H1 (cell line): ENCODE results near the gene ZNF443. TPM values are rescaled to one million over a fixed set of nuclear protein-coding genes. Genes with fewer than 3 reads are reported as not detected.

Source experiments
- CTCF ChIA-PET: fragments of 300-600 bp; sonication (Branson Sonifier 250); formaldehyde crosslinking; loops from one replicate; lab custom pipeline; 2021; ENCODE audit not compliant: partially characterized antibody; lab: Charles Lee
- POLR2A ChIA-PET: fragments of 300-600 bp; sonication (Branson Sonifier 250); formaldehyde crosslinking; loops from one replicate; lab custom pipeline; 2021; ENCODE audit warnings: inconsistent platforms; ENCODE audit not compliant: partially characterized antibody; lab: Charles Lee
- DNase-seq, 2 experiments: peaks; one replicate each; pipeline versions ENCODE4 v3.0.0 to v3.0.0-alpha.2; 2010 to 2022; ENCODE audit warnings: low spot score in 2 of 2, low read depth in 1 of 2, mixed read lengths in 1 of 2
- FAIRE-seq: peaks from 2 replicates; lab custom pipeline; 2011; peaks lifted over from hg19 to GRCh38; lab: Jason Lieb, UNC
- H2AFZ ChIP-seq: 2 replicates; pipeline ENCODE4 v1.8.1; 2012; ENCODE audit warnings: low read length, inconsistent platforms
- H2AK5ac ChIP-seq: 2 replicates; pipeline ENCODE4 v1.6.1; 2013; ENCODE audit warnings: low read depth, low read length
- H2BK120ac ChIP-seq: replicated peaks from 2 replicates; pipeline ENCODE3; 2013; ENCODE audit warnings: low read depth, low read length, inconsistent platforms
- H2BK12ac ChIP-seq: 2 replicates; pipeline ENCODE4 v1.6.1; 2013; ENCODE audit warnings: low read depth, low read length
- H2BK15ac ChIP-seq: 2 replicates; pipeline ENCODE4 v1.6.1; 2013; ENCODE audit warnings: low read length
- H2BK20ac ChIP-seq: 2 replicates; pipeline ENCODE4 v1.6.1; 2013; ENCODE audit warnings: low read length
- H2BK5ac ChIP-seq: 2 replicates; pipeline ENCODE4 v1.6.1; 2013; ENCODE audit warnings: low read depth, low read length
- H3K14ac ChIP-seq: 2 replicates; pipeline ENCODE4 v1.6.1; 2013; ENCODE audit warnings: inconsistent platforms; ENCODE audit not compliant: insufficient read length
- H3K18ac ChIP-seq: 2 replicates; pipeline ENCODE4 v1.6.1; 2013; ENCODE audit warnings: low read length; ENCODE audit errors: extremely low read depth
- H3K23ac ChIP-seq: 2 replicates; pipeline ENCODE4 v1.6.1; 2013; ENCODE audit warnings: inconsistent platforms; ENCODE audit not compliant: insufficient read length
- H3K23me2 ChIP-seq: 2 replicates; pipeline ENCODE4 v1.6.1; 2013; ENCODE audit warnings: low read depth, low read length
- H3K27ac ChIP-seq: 2 replicates; pipeline ENCODE4 v1.6.1; 2011; ENCODE audit warnings: low read depth, low read length, inconsistent platforms
- H3K27me3 ChIP-seq, 4 experiments: replicated peaks in 1 of 4; 1 replicate in 1 of 4; 2 replicates in 3 of 4; pipeline versions ENCODE4 v1.6.1 to v1.8.1; 2011 to 2013; ENCODE audit warnings: low read length in 3 of 4, mild to moderate bottlenecking in 3 of 4, inconsistent platforms in 2 of 4, mixed read lengths in 2 of 4, moderate library complexity in 1 of 4; ENCODE audit not compliant: control insufficient read depth in 3 of 4, insufficient read depth in 3 of 4; ENCODE audit errors: extremely low read depth in 1 of 4
- H3K36me3 ChIP-seq, 4 experiments: 2 replicates each; pipeline versions ENCODE4 v1.6.1 to v1.8.1; 2011 to 2013; ENCODE audit warnings: mild to moderate bottlenecking in 4 of 4, low read length in 3 of 4, moderate library complexity in 2 of 4, control low read depth in 1 of 4, inconsistent platforms in 1 of 4; ENCODE audit not compliant: insufficient read depth in 4 of 4, control insufficient read depth in 2 of 4
- H3K4ac ChIP-seq: replicated peaks from 2 replicates; pipeline ENCODE3; 2013; ENCODE audit warnings: low read length, low read depth, mixed read lengths, inconsistent platforms; ENCODE audit not compliant: insufficient read length
- H3K4me1 ChIP-seq, 4 experiments: replicated peaks in 1 of 4; 1 replicate in 1 of 4; 2 replicates in 3 of 4; pipeline versions ENCODE4 v1.6.1 to v1.8.1; 2011 to 2013; ENCODE audit warnings: low read length in 3 of 4, inconsistent platforms in 2 of 4, mixed read lengths in 1 of 4; ENCODE audit not compliant: insufficient read depth in 4 of 4, control insufficient read depth in 3 of 4
- H3K4me2 ChIP-seq, 2 experiments: 2 replicates each; pipeline versions ENCODE4 v1.6.1 to v1.8.1; 2011 to 2013; ENCODE audit warnings: low read depth in 2 of 2, low read length in 2 of 2, control low read depth in 1 of 2, inconsistent platforms in 1 of 2, mild to moderate bottlenecking in 1 of 2; ENCODE audit not compliant: insufficient read depth in 1 of 2
- H3K4me3 ChIP-seq, 4 experiments: fragments of 200-600, 300-600 bp in 1 of 4; sonication (generic), shearing (Covaris generic), sonication (Bioruptor Twin) in 1 of 4; 2 replicates each; pipeline versions ENCODE4 v1.5.1 to v1.8.1; 2011 to 2016; ENCODE audit warnings: low read length in 4 of 4, low read depth in 3 of 4, control low read depth in 2 of 4, inconsistent platforms in 2 of 4, mild to moderate bottlenecking in 2 of 4, mixed read lengths in 1 of 4, moderate library complexity in 1 of 4; ENCODE audit not compliant: insufficient read depth in 2 of 4; ENCODE audit errors: extremely low read depth in 1 of 4
- H3K56ac ChIP-seq: replicated peaks from 2 replicates; pipeline ENCODE3; 2013; ENCODE audit warnings: low read depth, mild to moderate bottlenecking, mixed read lengths, low read length, inconsistent platforms; ENCODE audit not compliant: insufficient read length
- H3K79me1 ChIP-seq: 2 replicates; pipeline ENCODE4 v1.6.1; 2013; ENCODE audit warnings: low read depth, low read length, control low read depth
- H3K79me2 ChIP-seq, 2 experiments: 2 replicates each; pipeline versions ENCODE4 v1.6.1 to v1.8.1; 2012 to 2013; ENCODE audit warnings: low read length in 2 of 2, mild to moderate bottlenecking in 2 of 2, inconsistent platforms in 1 of 2; ENCODE audit not compliant: insufficient read depth in 2 of 2, control insufficient read depth in 1 of 2
- H3K9ac ChIP-seq, 4 experiments: replicated peaks in 1 of 4; 1 replicate in 1 of 4; 2 replicates in 3 of 4; pipeline versions ENCODE4 v1.6.1 to v1.8.1; 2011 to 2013; ENCODE audit warnings: low read depth in 3 of 4, low read length in 3 of 4, control low read depth in 2 of 4, mild to moderate bottlenecking in 2 of 4, moderate library complexity in 2 of 4, inconsistent platforms in 1 of 4; ENCODE audit errors: extremely low read depth in 1 of 4
- H3K9me3 ChIP-seq, 2 experiments: 2 replicates each; pipeline versions ENCODE4 v1.6.1 to v1.8.1; 2012 to 2013; ENCODE audit warnings: mild to moderate bottlenecking in 2 of 2, moderate library complexity in 2 of 2, control low read depth in 1 of 2, inconsistent platforms in 1 of 2, low read depth in 1 of 2, low read length in 1 of 2, mixed read lengths in 1 of 2; ENCODE audit not compliant: insufficient read depth in 2 of 2
- H4K20me1 ChIP-seq, 2 experiments: replicated peaks in 1 of 2; 2 replicates each; pipeline versions ENCODE3 to v1.8.1; 2011 to 2013; ENCODE audit warnings: inconsistent platforms in 2 of 2, low read length in 2 of 2, mild to moderate bottlenecking in 1 of 2; ENCODE audit not compliant: insufficient read depth in 2 of 2, control insufficient read depth in 1 of 2
- H4K5ac ChIP-seq: 2 replicates; pipeline ENCODE4 v1.6.1; 2013; ENCODE audit warnings: low read length, low read depth, mixed read lengths, inconsistent platforms; ENCODE audit not compliant: insufficient read length
- H4K8ac ChIP-seq: 2 replicates; pipeline ENCODE4 v1.8.0; 2013; ENCODE audit warnings: mild to moderate bottlenecking, moderate library complexity, low read length, inconsistent platforms; ENCODE audit not compliant: insufficient read depth; ENCODE audit errors: extremely low read depth
- H4K91ac ChIP-seq: replicated peaks from 2 replicates; pipeline ENCODE3; 2013; ENCODE audit warnings: low read length, mixed read lengths, inconsistent platforms; ENCODE audit not compliant: insufficient read length
- MAFK ChIP-seq: IDR thresholded peaks from 2 replicates; pipeline ENCODE4 v1.6.1; 2012; ENCODE audit warnings: low read depth, mild to moderate bottlenecking, improper control_type of control experiment, low read length
- POLR2A ChIP-seq, 2 experiments: IDR thresholded peaks; 1 replicate in 1 of 2; 2 replicates in 1 of 2; pipeline ENCODE4 v1.6.1; 2011; ENCODE audit warnings: low read depth in 2 of 2, low read length in 2 of 2, mild to moderate bottlenecking in 2 of 2; ENCODE audit errors: control extremely low read depth in 1 of 2
- POLR2AphosphoS5 ChIP-seq: IDR thresholded peaks from 2 replicates; pipeline ENCODE4 v1.6.1; 2011; ENCODE audit warnings: low read depth, low read length
- RBBP5 ChIP-seq: IDR thresholded peaks from 2 replicates; pipeline ENCODE4 v1.7.1; 2012; ENCODE audit warnings: low read depth, mild to moderate bottlenecking, inconsistent platforms, low read length, moderate library complexity, borderline replicate concordance
- RNF2 ChIP-seq: fragments of 200-900, 300-1000 bp; sonication (generic); IDR thresholded peaks from 2 replicates; pipeline ENCODE4 v1.7.1; 2016; ENCODE audit warnings: borderline replicate concordance, low read depth, mild to moderate bottlenecking, antibody characterized with exemption, low read length; ENCODE audit not compliant: poor library complexity, severe bottlenecking; ENCODE audit errors: missing control alignments
- RXRA ChIP-seq: IDR thresholded peaks from 2 replicates; pipeline ENCODE4 v1.6.1; 2011; ENCODE audit warnings: low read depth, mild to moderate bottlenecking, low read length, moderate library complexity; ENCODE audit not compliant: insufficient read depth
- SIX5 ChIP-seq: IDR thresholded peaks from 2 replicates; pipeline ENCODE4 v1.6.1; 2011; ENCODE audit warnings: mild to moderate bottlenecking, low read depth, low read length
- TCF12 ChIP-seq: IDR thresholded peaks from 2 replicates; pipeline ENCODE4 v1.6.1; 2011; ENCODE audit warnings: low read depth, mild to moderate bottlenecking, low read length
- TEAD4 ChIP-seq: IDR thresholded peaks from 2 replicates; pipeline ENCODE4 v1.6.1; 2012; ENCODE audit warnings: low read depth, low read length, inconsistent platforms, mixed read lengths
- WGBS, 2 experiments: shearing (Covaris generic) in 1 of 2; methylation state at CpG; one replicate each; pipeline versions ENCODE4 v1.1.6 to v1.1.7; 2013 to 2015; ENCODE audit warnings: low lambda C conversion rate in 2 of 2, mixed read lengths in 2 of 2, inconsistent platforms in 1 of 2, low coverage in 1 of 2, missing lambda C conversion rate in 1 of 2; ENCODE audit not compliant: insufficient replicate concordance in 2 of 2, insufficient coverage in 1 of 2, insufficient read length in 1 of 2; ENCODE audit errors: extremely low coverage in 1 of 2, missing lambda C conversion rate in 1 of 2; 5-methylcytosine and 5-hydroxymethylcytosine counted together
- polyA plus RNA-seq, 7 experiments: library from polyadenylated mRNA; depleted of rRNA in 3 of 7; stranded (reverse) in 5 of 7; unstranded in 2 of 7; fragments of >200 nt in 5 of 7; fragments of 200-250 nt in 2 of 7; gene quantifications; 1 replicate in 5 of 7; 2 replicates in 1 of 7; 4 replicates in 1 of 7; pipeline versions ENCODE4 v1.2.1 to v1.2.3, GENCODE V29; 2011 to 2013; ENCODE audit warnings: missing spikeins in 2 of 7, mixed read lengths in 2 of 7
- total RNA-seq: library from RNA; stranded (reverse); fragmentation: NEBNext Ultra II Directional; extraction: Animal tissue kit (Norgen Biotek cat#: 25700); gene quantifications from 2 replicates; pipeline ENCODE4 v1.2.1, GENCODE V29; 2021
- TF ChIP-seq, protein P1 (sequence below): IDR thresholded peaks from 2 replicates; pipeline ENCODE4 v1.6.1; 2012; ENCODE audit warnings: inconsistent platforms
- TF ChIP-seq, protein P2 (sequence below), 3 experiments: IDR thresholded peaks; 1 replicate in 2 of 3; 2 replicates in 1 of 3; pipeline versions ENCODE4 v1.5.1 to v1.6.1; 2011; ENCODE audit warnings: low read length in 3 of 3, mild to moderate bottlenecking in 3 of 3, inconsistent platforms in 2 of 3, low read depth in 1 of 3, moderate library complexity in 1 of 3; ENCODE audit not compliant: insufficient read depth in 1 of 3; ENCODE audit errors: control extremely low read depth in 1 of 3

ZNF443 gene
- total and polyA plus RNA-seq, 2 of the 8 experiments (the other 6 are each of a cell fraction or from before 2014, with no cell fraction given), result 1.4 to 7.8 TPM

DNA sequence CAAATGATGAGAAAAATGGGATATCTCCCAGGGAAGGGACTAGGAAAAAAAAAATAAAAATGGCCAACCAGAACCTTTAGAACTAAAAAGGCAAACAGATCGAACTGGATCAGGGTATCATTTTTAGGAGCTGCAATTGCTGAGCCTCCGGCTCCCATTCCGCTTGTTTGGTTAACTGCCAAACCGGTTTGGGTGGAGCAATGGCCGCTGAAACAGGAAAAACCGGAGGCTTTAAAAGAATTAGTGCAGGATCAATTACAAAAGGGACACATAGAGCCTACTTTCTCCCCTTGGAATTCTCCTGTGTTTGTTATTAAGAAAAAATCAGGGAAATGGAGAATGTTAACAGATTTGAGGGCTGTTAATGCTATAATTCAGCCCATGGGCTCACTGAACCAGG, 12.7 kb upstream of the ZNF443 start:
- peaks cover 35 to 43% of the 10 kb centered on the region in 2 experiments for H3K9me3 ChIP-seq
- H4K8ac ChIP-seq, result no peak overlapping the region
- H3K4me3 ChIP-seq, result no peak overlapping the region
- H2BK120ac ChIP-seq, result no peak overlapping the region
- no peak for TF ChIP-seq TEAD4
- TF ChIP-seq RXRA, result no peak
- TF ChIP-seq MAFK, result no peak
- no peak for TF ChIP-seq RNF2
- no peak for TF ChIP-seq POLR2AphosphoS5
- TF ChIP-seq, protein P1, sequence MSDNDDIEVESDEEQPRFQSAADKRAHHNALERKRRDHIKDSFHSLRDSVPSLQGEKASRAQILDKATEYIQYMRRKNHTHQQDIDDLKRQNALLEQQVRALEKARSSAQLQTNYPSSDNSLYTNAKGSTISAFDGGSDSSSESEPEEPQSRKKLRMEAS, result no peak
- TF ChIP-seq, protein P2, sequence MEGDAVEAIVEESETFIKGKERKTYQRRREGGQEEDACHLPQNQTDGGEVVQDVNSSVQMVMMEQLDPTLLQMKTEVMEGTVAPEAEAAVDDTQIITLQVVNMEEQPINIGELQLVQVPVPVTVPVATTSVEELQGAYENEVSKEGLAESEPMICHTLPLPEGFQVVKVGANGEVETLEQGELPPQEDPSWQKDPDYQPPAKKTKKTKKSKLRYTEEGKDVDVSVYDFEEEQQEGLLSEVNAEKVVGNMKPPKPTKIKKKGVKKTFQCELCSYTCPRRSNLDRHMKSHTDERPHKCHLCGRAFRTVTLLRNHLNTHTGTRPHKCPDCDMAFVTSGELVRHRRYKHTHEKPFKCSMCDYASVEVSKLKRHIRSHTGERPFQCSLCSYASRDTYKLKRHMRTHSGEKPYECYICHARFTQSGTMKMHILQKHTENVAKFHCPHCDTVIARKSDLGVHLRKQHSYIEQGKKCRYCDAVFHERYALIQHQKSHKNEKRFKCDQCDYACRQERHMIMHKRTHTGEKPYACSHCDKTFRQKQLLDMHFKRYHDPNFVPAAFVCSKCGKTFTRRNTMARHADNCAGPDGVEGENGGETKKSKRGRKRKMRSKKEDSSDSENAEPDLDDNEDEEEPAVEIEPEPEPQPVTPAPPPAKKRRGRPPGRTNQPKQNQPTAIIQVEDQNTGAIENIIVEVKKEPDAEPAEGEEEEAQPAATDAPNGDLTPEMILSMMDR (IDR thresholded peaks at IDR 0.05; ENCODE audit: control extremely low read depth in 1 of 3, insufficient read depth in 1 of 3, low read depth in 1 of 3, low read length in 3 of 3), result no peak
- no peak for TF ChIP-seq TCF12
- no peak for TF ChIP-seq RBBP5
- TF ChIP-seq POLR2A (IDR thresholded peaks at IDR 0.05; ENCODE audit: control extremely low read depth in 1 of 2, low read depth in 2 of 2, low read length in 2 of 2), result no peak
- TF ChIP-seq SIX5, result no peak
- ChIA-PET CTCF (interaction anchor here (0.6 kb wide), 1 partner anchor 57 kb away, joined by 4 read pairs; no protein-coding TSS in a partner anchor), POLR2A (interaction anchor here (0.6 kb wide), 2 partner anchors 736 to 914 kb away, joined by 3 to 5 read pairs; no protein-coding TSS in a partner anchor)
- H3K27ac ChIP-seq, result no peak overlapping the region
- H4K20me1 ChIP-seq, result no peaks in the 10 kb centered on the region
- no peak overlapping the region for H3K18ac ChIP-seq
- H3K23me2 ChIP-seq, result no peaks in the 10 kb centered on the region
- no peak overlapping the region for H3K4me2 ChIP-seq
- no peak overlapping the region for H3K23ac ChIP-seq
- H4K5ac ChIP-seq, result no peak overlapping the region
- H2BK20ac ChIP-seq, result no peak overlapping the region
- no peaks in the 10 kb centered on the region for H3K36me3 ChIP-seq
- no peak for FAIRE-seq
- DNase-seq, result no peak
- H3K56ac ChIP-seq, result no peak overlapping the region
- no peak overlapping the region for H2BK15ac ChIP-seq
- H2AFZ ChIP-seq, result no peak overlapping the region
- H3K79me2 ChIP-seq, result no peaks in the 10 kb centered on the region
- H3K4me1 ChIP-seq, result no peaks in the 10 kb centered on the region
- no peaks in the 10 kb centered on the region for H3K79me1 ChIP-seq
- no peak overlapping the region for H2BK12ac ChIP-seq
- H4K91ac ChIP-seq, result no peak overlapping the region
- H2AK5ac ChIP-seq, result no peak overlapping the region
- no peak overlapping the region for H3K14ac ChIP-seq
- H3K27me3 ChIP-seq, result no peaks in the 10 kb centered on the region
- H3K9ac ChIP-seq, result no peak overlapping the region
- no peak overlapping the region for H3K4ac ChIP-seq
- WGBS, 2 experiments, result 88% methylated on average over 6 of the region's 6 CpGs; no CpG with 5 or more reads in 1 of the 2 experiments
- no peak overlapping the region for H2BK5ac ChIP-seq
